GM12801 (cell line): ENCODE data around the gene SOBP.

Experiments used
- CTCF ChIP-seq: IDR thresholded peaks from one replicate; pipeline ENCODE4 v1.5.1; 2011; ENCODE audit warnings: control low read depth; ENCODE audit not compliant: insufficient read length; ENCODE audit errors: extremely low read depth

SOBP gene

DNA sequence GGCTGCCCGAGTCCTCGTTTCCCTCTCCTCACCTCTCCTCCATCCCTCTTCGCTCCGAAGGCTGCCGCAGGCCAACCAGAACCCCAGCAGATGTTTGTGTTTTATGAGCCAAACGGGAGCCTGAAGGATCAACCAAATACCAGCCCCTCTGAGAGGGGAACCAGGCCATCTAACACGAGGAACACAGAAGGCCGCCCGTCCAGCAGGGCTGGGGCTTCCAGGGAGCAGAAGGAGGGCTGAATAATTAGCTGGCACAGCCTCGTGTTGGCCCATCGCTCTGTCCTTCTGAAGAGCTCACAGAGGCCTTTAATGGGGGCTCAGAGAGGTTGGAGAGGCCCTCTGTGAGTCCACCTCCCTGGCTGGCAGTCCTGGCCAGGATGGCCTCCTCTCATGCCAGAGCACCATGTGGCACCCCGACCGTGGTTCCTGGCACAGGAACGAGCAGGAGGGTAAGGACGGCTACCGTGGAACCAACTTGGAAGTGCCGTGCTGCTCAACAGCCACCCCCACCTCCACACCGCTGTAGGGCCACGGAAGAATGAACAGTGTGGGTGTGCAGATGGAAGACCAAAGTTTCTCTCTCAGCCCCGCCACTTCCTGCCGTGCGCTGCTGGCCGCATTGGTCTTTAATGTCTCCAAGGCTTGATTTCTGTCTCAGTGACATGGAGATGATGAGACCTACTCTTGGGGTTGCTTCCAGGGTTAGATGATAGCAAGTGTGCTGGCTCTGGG is 179.0 kb downstream of the SOBP start:
- no peak for TF ChIP-seq CTCF

DNA sequence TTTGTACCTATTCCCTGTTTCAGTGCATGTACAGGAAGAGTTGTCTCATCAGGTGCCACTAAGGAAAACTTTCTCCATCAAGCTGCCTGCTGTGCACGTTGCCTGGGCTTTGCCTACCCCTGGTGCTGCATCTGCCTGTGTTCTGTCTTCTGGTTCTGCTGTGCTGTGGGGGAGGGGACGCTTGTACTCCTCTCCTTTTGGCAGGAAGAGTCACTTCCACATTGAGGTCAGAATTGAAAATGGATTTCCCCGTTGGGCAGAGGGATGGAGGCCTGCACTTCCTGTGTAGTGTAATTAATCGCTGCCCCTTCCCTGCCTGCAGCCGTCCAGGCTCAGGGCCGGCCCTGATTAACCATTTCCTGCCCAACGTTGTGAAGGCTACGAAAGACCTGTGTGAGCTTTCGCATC is 180.9 kb downstream of the SOBP start:
- TF ChIP-seq CTCF = no peak

- TF ChIP-seq CTCF = no peak
These were observed 183.2 kb downstream of the SOBP start for GRCh38 chr6:107673076-107673494.

GRCh38 chr6:107674995-107675738 is 185.2 kb downstream of the SOBP start:
- no peak for TF ChIP-seq CTCF

- TF ChIP-seq CTCF = no peak
These were observed 186.1 kb downstream of the SOBP start for GRCh38 chr6:107676042-107676441.

DNA sequence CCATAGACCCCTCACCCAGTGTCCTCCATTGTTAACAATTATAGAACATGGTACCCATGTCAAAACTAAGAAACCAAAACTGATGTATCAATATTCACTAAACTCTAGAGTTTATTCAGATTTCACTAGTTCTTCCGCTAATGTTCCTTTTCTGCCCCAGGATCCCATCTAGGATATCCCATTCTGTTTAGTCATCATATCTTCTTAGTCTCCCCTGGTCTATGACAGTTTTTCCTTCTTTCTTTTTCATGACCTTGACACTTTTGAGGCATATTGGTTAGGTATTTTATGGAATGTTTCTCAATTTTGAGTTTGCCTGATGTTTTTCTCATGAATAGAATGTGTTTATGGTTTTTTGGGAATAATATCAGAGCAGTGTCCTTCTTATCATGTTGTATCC is 187.5 kb downstream of the SOBP start:
- TF ChIP-seq CTCF = no peak

DNA sequence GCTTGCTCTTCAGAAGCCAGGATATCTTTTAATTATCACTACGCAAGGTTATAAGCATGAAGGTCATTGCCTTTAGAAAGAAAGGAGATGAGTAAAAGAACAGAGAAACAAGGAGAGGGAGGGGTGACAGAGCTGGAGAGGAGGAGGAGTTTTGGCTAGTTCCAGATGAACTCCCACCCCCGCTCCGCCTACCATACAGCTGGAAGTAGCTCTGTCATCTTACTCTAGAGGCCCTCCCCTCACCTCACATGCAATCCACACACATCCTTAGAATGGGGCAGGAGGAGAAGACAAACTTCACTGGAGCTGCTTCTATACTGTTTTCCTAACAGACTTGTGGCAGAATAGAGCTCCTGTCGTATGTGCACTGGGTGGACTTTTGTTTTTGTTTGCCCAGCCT is 189.5 kb downstream of the SOBP start:
- TF ChIP-seq CTCF = no peak
